ENCODE results near the gene CDH4. TPM values are rescaled to one million over a fixed set of nuclear protein-coding genes. Genes with fewer than 3 reads are reported as not detected.

CDH4 gene
- total and polyA plus RNA-seq, 9 of the 15 experiments (the other 6 are each of a cell fraction or from before 2014, with no cell fraction given): 0.04 TPM; not detected in 8

DNA sequence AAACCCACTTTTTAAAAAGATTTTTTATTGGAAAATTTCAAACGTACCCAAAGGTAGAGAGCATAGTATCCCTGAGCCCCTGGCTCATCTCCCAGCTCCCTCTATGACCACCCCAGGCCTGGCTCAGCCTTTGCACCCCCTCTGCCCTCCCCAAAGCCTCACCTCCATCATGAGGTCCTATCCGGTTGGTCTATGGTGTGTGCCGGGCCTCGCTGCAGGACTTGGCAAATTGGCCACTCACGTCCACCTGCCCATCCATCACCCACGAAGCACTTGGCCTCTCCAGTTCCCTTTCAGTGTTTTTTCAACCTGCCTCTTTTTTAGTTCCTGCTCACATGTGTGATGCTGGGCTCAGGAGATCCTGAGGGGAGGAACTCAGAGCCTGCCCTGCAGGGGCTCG, 147.4 kb downstream of the CDH4 start:
- ATAC-seq: no peak
- H3K27me3 ChIP-seq (ENCODE audit: control insufficient read depth in 2 of 2, insufficient read depth in 2 of 2, low read length in 2 of 2): peaks cover 6 to 33% of the 10 kb centered on the region in 2 experiments; a peak in 3 of 5 replicates

DNA sequence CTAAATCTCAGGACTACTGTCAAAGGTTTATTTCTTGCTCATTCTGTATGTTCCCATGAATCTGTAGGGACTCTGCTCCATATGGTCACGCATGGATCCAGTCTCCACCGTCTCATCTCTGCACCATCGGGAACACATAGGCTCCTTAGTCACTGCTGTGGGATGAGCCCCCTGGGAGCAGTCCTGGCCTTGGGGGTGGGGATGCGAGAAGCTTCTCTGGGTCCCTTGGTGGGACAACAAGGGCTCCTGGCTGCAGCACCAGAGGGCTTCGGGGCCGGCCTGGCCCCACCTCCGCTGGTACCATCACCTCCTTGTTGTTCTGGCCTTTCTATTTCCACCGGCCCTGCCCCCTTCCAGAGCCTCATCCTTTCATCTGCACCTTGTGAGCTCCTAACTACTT, 148.4 kb downstream of the CDH4 start:
- Histone ChIP-seq H3K27ac (ENCODE audit: extremely low read depth, low read depth, low read length) (no peak overlapping the region), H3K9me3 (replicated peaks; ENCODE audit: control insufficient read depth, insufficient read depth, low read depth, low read length) (no peaks in the 10 kb centered on the region), H2AFZ (ENCODE audit: low read depth, low read length) (no peak overlapping the region), H3K79me2 (ENCODE audit: control insufficient read depth, insufficient read depth, low read length) (no peaks in the 10 kb centered on the region), H3K9me1 (ENCODE audit: control insufficient read depth, insufficient read depth, low read length) (no peaks in the 10 kb centered on the region), H3K4me2 (ENCODE audit: insufficient read depth, low read length) (no peak overlapping the region), H3K9ac (ENCODE audit: insufficient read depth in 1 of 2, low read depth in 2 of 2, low read length in 2 of 2) (no peak overlapping the region), H4K20me1 (replicated peaks; ENCODE audit: control insufficient read depth, insufficient read depth, low read length) (no peaks in the 10 kb centered on the region), H3K4me3 (no peak overlapping the region), H3K27me3 (ENCODE audit: control insufficient read depth in 2 of 2, insufficient read depth in 2 of 2, low read length in 2 of 2) (peaks cover 6 to 30% of the 10 kb centered on the region in 2 experiments; a peak in 3 of 5 replicates), H3K36me3 (ENCODE audit: control insufficient read depth, insufficient read depth, low read length) (no peaks in the 10 kb centered on the region), H3K4me1 (replicated peaks in 1 of 2; ENCODE audit: control insufficient read depth in 2 of 2, insufficient read depth in 2 of 2, low read length in 2 of 2) (no peaks in the 10 kb centered on the region)
- ATAC-seq: no peak
- intact Hi-C loops (cut with micrococcal nuclease): no loop called here
- BruUV-seq (replicated peaks): no TSS peak
- 0% methylated on average over 8 of the region's 8 CpGs for WGBS (ENCODE audit: insufficient coverage, low coverage, missing lambda C conversion rate)
- ChIA-PET POLR2A (no interaction called here), CTCF (ENCODE audit: low intra/inter-chr PET ratio) (no interaction called here)
- in situ Hi-C loops (cut with MboI): no loop called here
- FAIRE-seq: no peak
- no peak for DNase-seq (ENCODE audit: extremely low read depth in 1 of 4, low spot score in 3 of 4)
- TF ChIP-seq, protein P1, sequence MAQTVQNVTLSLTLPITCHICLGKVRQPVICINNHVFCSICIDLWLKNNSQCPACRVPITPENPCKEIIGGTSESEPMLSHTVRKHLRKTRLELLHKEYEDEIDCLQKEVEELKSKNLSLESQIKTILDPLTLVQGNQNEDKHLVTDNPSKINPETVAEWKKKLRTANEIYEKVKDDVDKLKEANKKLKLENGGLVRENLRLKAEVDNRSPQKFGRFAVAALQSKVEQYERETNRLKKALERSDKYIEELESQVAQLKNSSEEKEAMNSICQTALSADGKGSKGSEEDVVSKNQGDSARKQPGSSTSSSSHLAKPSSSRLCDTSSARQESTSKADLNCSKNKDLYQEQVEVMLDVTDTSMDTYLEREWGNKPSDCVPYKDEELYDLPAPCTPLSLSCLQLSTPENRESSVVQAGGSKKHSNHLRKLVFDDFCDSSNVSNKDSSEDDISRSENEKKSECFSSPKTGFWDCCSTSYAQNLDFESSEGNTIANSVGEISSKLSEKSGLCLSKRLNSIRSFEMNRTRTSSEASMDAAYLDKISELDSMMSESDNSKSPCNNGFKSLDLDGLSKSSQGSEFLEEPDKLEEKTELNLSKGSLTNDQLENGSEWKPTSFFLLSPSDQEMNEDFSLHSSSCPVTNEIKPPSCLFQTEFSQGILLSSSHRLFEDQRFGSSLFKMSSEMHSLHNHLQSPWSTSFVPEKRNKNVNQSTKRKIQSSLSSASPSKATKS (CRISPR knock-in tag; IDR thresholded peaks at IDR 0.05): no peak
- no peak for TF ChIP-seq MXI1 (IDR thresholded peaks at IDR 0.05; ENCODE audit: low read depth, low read length)
- TF ChIP-seq, protein P2, sequence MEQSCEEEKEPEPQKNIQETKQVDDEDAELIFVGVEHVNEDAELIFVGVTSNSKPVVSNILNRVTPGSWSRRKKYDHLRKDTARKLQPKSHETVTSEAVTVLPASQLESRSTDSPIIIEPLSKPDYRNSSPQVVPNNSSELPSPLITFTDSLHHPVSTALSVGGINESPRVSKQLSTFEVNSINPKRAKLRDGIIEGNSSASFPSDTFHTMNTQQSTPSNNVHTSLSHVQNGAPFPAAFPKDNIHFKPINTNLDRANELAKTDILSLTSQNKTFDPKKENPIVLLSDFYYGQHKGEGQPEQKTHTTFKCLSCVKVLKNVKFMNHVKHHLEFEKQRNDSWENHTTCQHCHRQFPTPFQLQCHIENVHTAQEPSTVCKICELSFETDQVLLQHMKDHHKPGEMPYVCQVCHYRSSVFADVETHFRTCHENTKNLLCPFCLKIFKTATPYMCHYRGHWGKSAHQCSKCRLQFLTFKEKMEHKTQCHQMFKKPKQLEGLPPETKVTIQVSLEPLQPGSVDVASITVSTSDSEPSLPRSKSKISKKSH (CRISPR knock-in tag; IDR thresholded peaks at IDR 0.05): no peak
- TF ChIP-seq, protein P3, sequence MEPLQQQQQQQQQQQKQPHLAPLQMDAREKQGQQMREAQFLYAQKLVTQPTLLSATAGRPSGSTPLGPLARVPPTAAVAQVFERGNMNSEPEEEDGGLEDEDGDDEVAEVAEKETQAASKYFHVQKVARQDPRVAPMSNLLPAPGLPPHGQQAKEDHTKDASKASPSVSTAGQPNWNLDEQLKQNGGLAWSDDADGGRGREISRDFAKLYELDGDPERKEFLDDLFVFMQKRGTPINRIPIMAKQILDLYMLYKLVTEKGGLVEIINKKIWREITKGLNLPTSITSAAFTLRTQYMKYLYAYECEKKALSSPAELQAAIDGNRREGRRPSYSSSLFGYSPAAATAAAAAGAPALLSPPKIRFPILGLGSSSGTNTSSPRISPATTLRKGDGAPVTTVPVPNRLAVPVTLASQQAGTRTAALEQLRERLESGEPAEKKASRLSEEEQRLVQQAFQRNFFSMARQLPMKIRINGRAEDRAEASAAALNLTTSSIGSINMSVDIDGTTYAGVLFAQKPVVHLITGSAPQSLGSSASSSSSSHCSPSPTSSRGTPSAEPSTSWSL (CRISPR knock-in tag; IDR thresholded peaks at IDR 0.05; ENCODE audit: borderline replicate concordance): no peak

More for the DNA sequence above, 147.4 kb downstream of the CDH4 start:
- no peaks in the 10 kb centered on the region for H3K9me3 ChIP-seq (replicated peaks; ENCODE audit: control insufficient read depth, insufficient read depth, low read depth, low read length)
- H3K36me3 ChIP-seq (ENCODE audit: control insufficient read depth, insufficient read depth, low read length): no peaks in the 10 kb centered on the region
- no peak overlapping the region for H3K27ac ChIP-seq (ENCODE audit: extremely low read depth, low read depth, low read length)
- FAIRE-seq (no peak), DNase-seq (ENCODE audit: extremely low read depth in 1 of 4, low spot score in 3 of 4) (no peak)
- TF ChIP-seq, protein P4, sequence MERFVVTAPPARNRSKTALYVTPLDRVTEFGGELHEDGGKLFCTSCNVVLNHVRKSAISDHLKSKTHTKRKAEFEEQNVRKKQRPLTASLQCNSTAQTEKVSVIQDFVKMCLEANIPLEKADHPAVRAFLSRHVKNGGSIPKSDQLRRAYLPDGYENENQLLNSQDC (CRISPR knock-in tag; IDR thresholded peaks at IDR 0.05): no peak
- TF ChIP-seq, protein P5, sequence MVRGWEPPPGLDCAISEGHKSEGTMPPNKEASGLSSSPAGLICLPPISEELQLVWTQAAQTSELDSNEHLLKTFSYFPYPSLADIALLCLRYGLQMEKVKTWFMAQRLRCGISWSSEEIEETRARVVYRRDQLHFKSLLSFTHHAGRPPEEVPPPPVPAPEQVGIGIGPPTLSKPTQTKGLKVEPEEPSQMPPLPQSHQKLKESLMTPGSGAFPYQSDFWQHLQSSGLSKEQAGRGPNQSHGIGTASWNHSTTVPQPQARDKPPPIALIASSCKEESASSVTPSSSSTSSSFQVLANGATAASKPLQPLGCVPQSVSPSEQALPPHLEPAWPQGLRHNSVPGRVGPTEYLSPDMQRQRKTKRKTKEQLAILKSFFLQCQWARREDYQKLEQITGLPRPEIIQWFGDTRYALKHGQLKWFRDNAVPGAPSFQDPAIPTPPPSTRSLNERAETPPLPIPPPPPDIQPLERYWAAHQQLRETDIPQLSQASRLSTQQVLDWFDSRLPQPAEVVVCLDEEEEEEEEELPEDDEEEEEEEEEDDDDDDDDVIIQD (CRISPR knock-in tag; IDR thresholded peaks at IDR 0.05): no peak
- no peak for TF ChIP-seq COPS2 (conservative IDR thresholded peaks at IDR 0.05)
- no peak for TF ChIP-seq PRPF4 (IDR thresholded peaks at IDR 0.05; ENCODE audit: insufficient read depth, low read depth, low read length, poor library complexity, severe bottlenecking)
- H3K9me1 ChIP-seq (ENCODE audit: control insufficient read depth, insufficient read depth, low read length): no peaks in the 10 kb centered on the region
- intact Hi-C loops (cut with micrococcal nuclease) (no loop called here), in situ Hi-C loops (cut with MboI) (no loop called here)
- no peak overlapping the region for H2AFZ ChIP-seq (ENCODE audit: low read depth, low read length)
- WGBS (ENCODE audit: insufficient coverage, low coverage, missing lambda C conversion rate): 0% methylated on average over 7 of the region's 7 CpGs
- H3K4me3 ChIP-seq: no peak overlapping the region
- no peaks in the 10 kb centered on the region for H3K79me2 ChIP-seq (ENCODE audit: control insufficient read depth, insufficient read depth, low read length)
- CTCF ChIA-PET (ENCODE audit: low intra/inter-chr PET ratio): no interaction called here
- no peaks in the 10 kb centered on the region for H3K4me1 ChIP-seq (replicated peaks in 1 of 2; ENCODE audit: control insufficient read depth in 2 of 2, insufficient read depth in 2 of 2, low read length in 2 of 2)
- H3K9ac ChIP-seq (ENCODE audit: insufficient read depth in 1 of 2, low read depth in 2 of 2, low read length in 2 of 2): no peak overlapping the region
- no peak overlapping the region for H3K4me2 ChIP-seq (ENCODE audit: insufficient read depth, low read length)
- no TSS peak for BruUV-seq (replicated peaks)
- no peaks in the 10 kb centered on the region for H4K20me1 ChIP-seq (replicated peaks; ENCODE audit: control insufficient read depth, insufficient read depth, low read length)
- POLR2A ChIA-PET: no interaction called here
